Testis (tissue), 3 donors: ENCODE data around the gene CCDC102A. TPM values are rescaled to one million over a fixed set of nuclear protein-coding genes. Genes with fewer than 3 reads are reported as not detected.

Experiments used
- DNase-seq: peaks from one replicate; pipeline ENCODE4 v3.0.0-alpha.2; 2019
- H3K27ac ChIP-seq, 2 donors: fragments of 200-600 bp; sonication (generic); one replicate each; pipeline ENCODE4 v1.5.1; 2019
- H3K27me3 ChIP-seq: fragments of 200-600 bp; sonication (generic); one replicate; pipeline ENCODE4 v1.5.1; 2019
- H3K36me3 ChIP-seq: fragments of 200-600 bp; sonication (generic); one replicate; pipeline ENCODE4 v1.5.1; 2017; ENCODE audit warnings: low read depth; ENCODE audit errors: missing control alignments
- H3K4me1 ChIP-seq: fragments of 200-600 bp; sonication (generic); one replicate; pipeline ENCODE4 v1.5.1; 2019
- H3K4me3 ChIP-seq, 2 donors: fragments of 200-600 bp; sonication (generic); one replicate each; pipeline ENCODE4 v1.5.1; 2017 to 2019
- H3K9me3 ChIP-seq: fragments of 200-600 bp; sonication (generic); one replicate; pipeline ENCODE4 v1.5.1; 2017
- POLR2A ChIP-seq: fragments of 450-650 bp; IDR thresholded peaks from one replicate; pipeline ENCODE4 v1.6.1; 2017; ENCODE audit warnings: antibody characterized with exemption, mild to moderate bottlenecking, moderate library complexity
- WGBS, 2 donors: methylation state at CpG; one replicate each; pipeline ENCODE4 v1.1.5; 2018; 5-methylcytosine and 5-hydroxymethylcytosine counted together
- intact Hi-C: fragments of 100-400 bp; cut with DNase I; formaldehyde crosslinking; loops from one replicate; pipeline ENCODE4 v1.15.1; 2023; ENCODE audit warnings: low total_unique reads
- polyA plus RNA-seq: library from polyadenylated mRNA; stranded (reverse); fragments of 350-450 nt; fragmentation: Illumina TruSeq; extraction: RNeasy Lipid Tissue Mini Kit (QIAGEN cat#74804); gene quantifications from one replicate; pipeline ENCODE4 v1.2.3, GENCODE V29; 2014; ENCODE audit warnings: low read depth, low replicate concordance; ENCODE audit not compliant: insufficient read depth
- total RNA-seq, 2 donors: library from RNA; depleted of rRNA; stranded (reverse); fragments of >200 nt; gene quantifications; one replicate each; pipeline ENCODE4 v1.2.3, GENCODE V29; 2016
- TF ChIP-seq, protein P1 (sequence below), 3 experiments: fragments of 450-650 bp in 2 of 3; fragments of 200-600 bp in 1 of 3; sonication (generic) in 1 of 3; IDR thresholded peaks; one replicate each; pipeline ENCODE4 v1.5.1; 2016 to 2019; ENCODE audit warnings: antibody characterized with exemption in 3 of 3, mild to moderate bottlenecking in 2 of 3, moderate library complexity in 1 of 3

CCDC102A gene
- total and polyA plus RNA-seq, 3 donors from 2014 or later, result 7.7 to 16.7 (median 13.1) TPM

DNA sequence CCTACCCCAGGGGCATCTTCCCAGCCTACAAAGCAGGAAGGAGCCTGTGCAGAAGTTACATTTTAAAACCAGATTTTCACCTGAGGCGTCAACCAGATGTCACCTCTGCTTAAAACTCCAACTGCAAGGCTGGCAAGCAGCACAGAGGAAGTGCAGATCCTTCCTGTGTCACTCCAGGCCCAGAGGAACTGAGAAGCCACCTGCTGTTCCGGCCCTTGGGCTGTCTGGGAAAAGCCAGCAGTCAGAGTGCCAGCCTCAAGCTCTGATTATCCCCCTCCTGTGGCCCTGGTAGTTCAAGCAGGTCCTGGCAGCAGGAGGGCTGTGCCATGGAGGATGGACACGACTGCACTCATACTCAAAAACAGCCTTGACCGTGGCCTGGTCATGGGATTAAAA is 63.7 kb downstream of the CCDC102A start:
- H3K4me3 ChIP-seq, result no peak overlapping the region
- peaks cover 8% of the 10 kb centered on the region for H3K4me1 ChIP-seq
- no peak for TF ChIP-seq POLR2A
- TF ChIP-seq, protein P1, sequence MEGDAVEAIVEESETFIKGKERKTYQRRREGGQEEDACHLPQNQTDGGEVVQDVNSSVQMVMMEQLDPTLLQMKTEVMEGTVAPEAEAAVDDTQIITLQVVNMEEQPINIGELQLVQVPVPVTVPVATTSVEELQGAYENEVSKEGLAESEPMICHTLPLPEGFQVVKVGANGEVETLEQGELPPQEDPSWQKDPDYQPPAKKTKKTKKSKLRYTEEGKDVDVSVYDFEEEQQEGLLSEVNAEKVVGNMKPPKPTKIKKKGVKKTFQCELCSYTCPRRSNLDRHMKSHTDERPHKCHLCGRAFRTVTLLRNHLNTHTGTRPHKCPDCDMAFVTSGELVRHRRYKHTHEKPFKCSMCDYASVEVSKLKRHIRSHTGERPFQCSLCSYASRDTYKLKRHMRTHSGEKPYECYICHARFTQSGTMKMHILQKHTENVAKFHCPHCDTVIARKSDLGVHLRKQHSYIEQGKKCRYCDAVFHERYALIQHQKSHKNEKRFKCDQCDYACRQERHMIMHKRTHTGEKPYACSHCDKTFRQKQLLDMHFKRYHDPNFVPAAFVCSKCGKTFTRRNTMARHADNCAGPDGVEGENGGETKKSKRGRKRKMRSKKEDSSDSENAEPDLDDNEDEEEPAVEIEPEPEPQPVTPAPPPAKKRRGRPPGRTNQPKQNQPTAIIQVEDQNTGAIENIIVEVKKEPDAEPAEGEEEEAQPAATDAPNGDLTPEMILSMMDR (IDR thresholded peaks at IDR 0.05), result no peak
- no peaks in the 10 kb centered on the region for H3K27me3 ChIP-seq
- no peaks in the 10 kb centered on the region for H3K9me3 ChIP-seq
- no peak for DNase-seq
- H3K36me3 ChIP-seq, result no peaks in the 10 kb centered on the region
- WGBS, 2 donors, result 54 to 55% methylated on average over 3 to 4 of the region's 4 CpGs
- H3K27ac ChIP-seq, result no peak overlapping the region
- intact Hi-C loops, result no loop called here

DNA sequence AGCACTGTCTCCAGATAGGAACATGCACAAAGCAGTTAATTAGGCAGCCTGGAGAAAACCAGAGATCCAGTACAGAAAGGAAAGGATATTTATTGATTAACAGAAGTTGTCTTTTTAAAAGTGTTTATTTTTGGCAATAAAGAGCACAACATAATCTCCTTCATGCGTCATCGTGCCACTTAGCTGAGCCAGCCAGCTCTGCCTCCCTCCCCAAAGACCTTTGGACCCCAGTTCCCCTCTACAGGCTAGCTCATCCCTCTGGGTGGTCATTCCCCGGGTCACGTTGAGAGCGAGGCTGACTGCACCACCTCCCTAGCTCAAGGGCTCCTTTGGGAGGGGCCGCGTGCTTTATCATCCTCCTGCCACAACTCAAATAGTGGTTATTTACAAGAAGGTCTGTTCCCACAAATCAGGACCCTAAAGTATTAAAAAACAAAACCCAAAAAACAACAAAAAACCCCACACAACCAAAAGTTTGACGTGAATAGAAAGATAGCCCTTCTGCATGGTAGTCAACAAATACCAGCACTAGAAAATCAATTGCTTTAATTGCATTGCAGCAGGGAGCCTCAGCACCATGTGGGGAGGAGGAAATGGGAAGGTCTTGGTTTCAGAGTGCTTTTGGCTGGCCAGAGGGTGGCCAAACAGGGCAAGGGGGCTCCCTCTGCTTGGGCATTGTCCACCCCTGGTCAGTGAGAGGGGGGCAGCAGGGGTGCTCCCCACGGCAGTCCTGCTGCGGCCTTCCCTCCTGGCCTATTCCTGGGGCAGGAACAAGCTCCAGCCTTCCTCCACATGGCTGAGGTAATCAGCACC is 64.3 kb downstream of the CCDC102A start:
- WGBS, 2 donors, result 49 to 64% methylated on average over 10 of the region's 10 CpGs
- DNase-seq, result no peak
- H3K4me3 ChIP-seq, result no peak overlapping the region
- no peaks in the 10 kb centered on the region for H3K9me3 ChIP-seq
- H3K27me3 ChIP-seq, result no peaks in the 10 kb centered on the region
- intact Hi-C loops, result no loop called here
- no peaks in the 10 kb centered on the region for H3K36me3 ChIP-seq
- no peak overlapping the region for H3K27ac ChIP-seq
- TF ChIP-seq POLR2A, result no peak
- TF ChIP-seq, protein P1 (IDR thresholded peaks at IDR 0.05), result no peak
- H3K4me1 ChIP-seq, result peaks cover 8% of the 10 kb centered on the region

DNA sequence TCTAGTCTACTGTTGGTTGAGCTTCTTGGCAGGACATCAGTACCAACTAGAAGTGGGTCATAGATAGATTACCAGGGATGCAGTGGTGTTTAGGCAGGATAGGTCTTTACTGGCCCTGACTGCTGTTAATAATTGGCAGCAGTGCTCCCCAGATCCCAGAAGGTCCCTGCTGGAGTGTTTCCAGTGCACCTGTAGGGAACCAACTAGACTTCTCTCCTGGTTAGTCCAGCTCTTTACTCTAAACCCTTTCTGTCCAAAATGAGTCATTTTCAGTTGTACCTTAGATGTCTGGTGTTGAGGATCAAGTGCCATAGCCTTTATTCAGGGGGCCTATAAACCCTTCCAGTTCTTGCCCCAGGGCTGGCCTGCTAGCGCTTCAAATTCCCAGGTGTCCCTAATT is 65.2 kb downstream of the CCDC102A start:
- Histone ChIP-seq H3K9me3 (no peaks in the 10 kb centered on the region), H3K36me3 (no peaks in the 10 kb centered on the region), H3K4me3 (no peak overlapping the region), H3K4me1 (peaks cover 8% of the 10 kb centered on the region), H3K27ac (peak overlapping the region in 1 of 2 donors; percentile 44), H3K27me3 (no peaks in the 10 kb centered on the region)
- intact Hi-C loops, result no loop called here
- 92 to 100% methylated on average over 1 of the region's 1 CpG for WGBS, 2 donors
- TF ChIP-seq, protein P1 (IDR thresholded peaks at IDR 0.05), result no peak
- TF ChIP-seq POLR2A, result no peak
- no peak for DNase-seq

DNA sequence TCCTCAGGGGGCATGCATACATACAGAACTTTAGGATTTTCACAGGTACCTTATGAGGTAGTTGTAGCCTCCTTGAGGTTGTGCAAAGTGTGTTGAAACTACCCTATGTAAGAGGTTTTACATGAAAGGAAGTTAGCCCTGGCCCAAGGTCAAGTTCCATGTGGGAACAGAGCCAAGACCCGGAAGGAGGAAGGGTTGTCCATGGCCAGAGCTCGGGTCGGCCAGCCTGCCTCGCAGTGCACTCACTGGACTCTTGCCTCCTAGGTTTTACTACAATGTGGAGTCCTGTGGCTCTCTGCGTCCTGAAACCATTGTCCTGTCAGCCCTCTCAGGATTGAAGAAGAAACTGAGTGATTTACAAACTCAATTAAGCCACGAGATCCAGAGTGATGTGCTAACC is 65.7 kb downstream of the CCDC102A start:
- peaks cover 8% of the 10 kb centered on the region for H3K4me1 ChIP-seq
- TF ChIP-seq, protein P1 (IDR thresholded peaks at IDR 0.05), result no peak
- no peak for TF ChIP-seq POLR2A
- peak; percentile 51 for DNase-seq
- H3K9me3 ChIP-seq, result no peaks in the 10 kb centered on the region
- intact Hi-C loops, result no loop called here
- no peaks in the 10 kb centered on the region for H3K36me3 ChIP-seq
- 27 to 37% methylated on average over 6 of the region's 6 CpGs for WGBS, 2 donors
- H3K27me3 ChIP-seq, result no peaks in the 10 kb centered on the region
- peak overlapping the region in 1 of 2 donors; percentile 44 for H3K27ac ChIP-seq
- H3K4me3 ChIP-seq, result no peak overlapping the region
